NCI-H2107 treated with DMSO at 0.1 percent for 48 hours (cell line): Measurements from ENCODE around the gene ATP2A1.
"Not testable (repeated sequence)": the region's sequence is repeated elsewhere in the genome, so short reads cannot be mapped to it uniquely, and the experiment has no call there.

Experiments used
- DNase-seq: peaks from one replicate; lab custom pipeline; 2025; ENCODE audit not compliant: unreplicated experiment; lab: John Stamatoyannopoulos, UW

ATP2A1 gene

DNA sequence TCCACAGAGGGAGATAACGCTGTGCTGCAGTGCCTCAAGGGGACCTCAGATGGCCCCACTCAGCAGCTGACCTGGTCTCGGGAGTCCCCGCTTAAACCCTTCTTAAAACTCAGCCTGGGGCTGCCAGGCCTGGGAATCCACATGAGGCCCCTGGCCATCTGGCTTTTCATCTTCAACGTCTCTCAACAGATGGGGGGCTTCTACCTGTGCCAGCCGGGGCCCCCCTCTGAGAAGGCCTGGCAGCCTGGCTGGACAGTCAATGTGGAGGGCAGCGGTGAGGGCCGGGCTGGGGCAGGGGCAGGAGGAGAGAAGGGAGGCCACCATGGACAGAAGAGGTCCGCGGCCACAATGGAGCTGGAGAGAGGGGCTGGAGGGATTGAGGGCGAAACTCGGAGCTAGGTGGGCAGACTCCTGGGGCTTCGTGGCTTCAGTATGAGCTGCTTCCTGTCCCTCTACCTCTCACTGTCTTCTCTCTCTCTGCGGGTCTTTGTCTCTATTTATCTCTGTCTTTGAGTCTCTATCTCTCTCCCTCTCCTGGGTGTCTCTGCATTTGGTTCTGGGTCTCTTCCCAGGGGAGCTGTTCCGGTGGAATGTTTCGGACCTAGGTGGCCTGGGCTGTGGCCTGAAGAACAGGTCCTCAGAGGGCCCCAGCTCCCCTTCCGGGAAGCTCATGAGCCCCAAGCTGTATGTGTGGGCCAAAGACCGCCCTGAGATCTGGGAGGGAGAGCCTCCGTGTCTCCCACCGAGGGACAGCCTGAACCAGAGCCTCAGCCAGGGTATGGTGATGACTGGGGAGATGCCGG lies 54.3 kb downstream of the ATP2A1 start:
- no peak for DNase-seq

DNA sequence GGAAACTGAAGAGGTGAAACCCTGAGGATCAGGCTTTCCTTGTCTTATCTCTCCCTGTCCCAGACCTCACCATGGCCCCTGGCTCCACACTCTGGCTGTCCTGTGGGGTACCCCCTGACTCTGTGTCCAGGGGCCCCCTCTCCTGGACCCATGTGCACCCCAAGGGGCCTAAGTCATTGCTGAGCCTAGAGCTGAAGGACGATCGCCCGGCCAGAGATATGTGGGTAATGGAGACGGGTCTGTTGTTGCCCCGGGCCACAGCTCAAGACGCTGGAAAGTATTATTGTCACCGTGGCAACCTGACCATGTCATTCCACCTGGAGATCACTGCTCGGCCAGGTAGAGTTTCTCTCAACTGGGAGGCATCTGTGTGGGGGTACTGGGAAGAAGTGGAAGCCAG lies 54.9 kb downstream of the ATP2A1 start:
- no peak for DNase-seq

DNA sequence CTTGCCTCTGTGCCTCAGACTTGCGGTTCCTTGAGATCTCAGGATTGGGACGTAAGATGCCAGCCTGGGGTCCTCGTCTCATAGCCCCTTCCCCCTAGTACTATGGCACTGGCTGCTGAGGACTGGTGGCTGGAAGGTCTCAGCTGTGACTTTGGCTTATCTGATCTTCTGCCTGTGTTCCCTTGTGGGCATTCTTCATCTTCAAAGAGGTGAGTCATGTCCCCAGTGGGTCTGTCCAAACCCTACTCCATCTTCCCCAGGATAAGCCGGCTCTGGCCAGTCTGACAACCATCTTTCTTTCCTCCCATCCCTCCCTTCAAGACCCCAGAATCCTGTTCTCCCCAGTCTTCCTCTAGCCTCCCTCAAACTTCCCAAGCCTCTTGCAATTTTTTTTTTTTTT lies 57.1 kb downstream of the ATP2A1 start:
- DNase-seq: no peak

DNA sequence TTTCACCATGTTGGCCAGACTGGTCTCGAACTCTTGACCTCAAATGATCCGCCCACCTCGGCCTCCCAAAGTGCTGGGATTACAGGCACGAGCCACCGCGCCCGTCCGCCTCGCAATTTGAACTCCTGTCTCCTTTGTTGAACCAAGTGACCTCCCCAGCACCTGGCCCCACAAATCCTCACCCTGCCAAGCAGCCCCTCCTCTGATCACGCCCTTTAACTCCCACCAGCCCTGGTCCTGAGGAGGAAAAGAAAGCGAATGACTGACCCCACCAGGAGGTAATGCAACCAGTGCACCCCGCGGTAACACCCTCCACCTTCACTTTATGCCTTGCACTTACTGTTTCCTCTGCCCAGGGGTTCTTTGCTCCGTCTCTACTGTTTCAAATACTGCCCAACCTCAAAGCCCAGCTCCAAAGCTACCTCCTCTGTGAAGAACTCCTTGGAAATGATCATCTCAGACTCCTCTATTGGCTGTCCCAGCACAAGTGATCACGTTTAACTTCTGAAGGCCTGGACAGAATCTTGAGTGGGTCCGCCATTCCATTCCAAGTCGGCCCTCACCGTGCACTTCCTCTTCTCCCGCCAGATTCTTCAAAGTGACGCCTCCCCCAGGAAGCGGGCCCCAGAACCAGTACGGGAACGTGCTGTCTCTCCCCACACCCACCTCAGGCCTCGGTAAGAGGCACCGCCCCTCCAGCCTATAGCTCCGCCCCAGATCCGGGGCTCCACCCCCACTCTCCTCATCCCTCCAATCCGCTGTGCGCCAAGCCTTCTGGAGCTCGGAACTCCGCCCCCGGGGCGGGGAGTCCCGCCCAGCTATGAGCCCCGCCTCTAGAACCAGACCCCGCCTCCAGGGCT lies 57.9 kb downstream of the ATP2A1 start:
- no peak for DNase-seq

DNA sequence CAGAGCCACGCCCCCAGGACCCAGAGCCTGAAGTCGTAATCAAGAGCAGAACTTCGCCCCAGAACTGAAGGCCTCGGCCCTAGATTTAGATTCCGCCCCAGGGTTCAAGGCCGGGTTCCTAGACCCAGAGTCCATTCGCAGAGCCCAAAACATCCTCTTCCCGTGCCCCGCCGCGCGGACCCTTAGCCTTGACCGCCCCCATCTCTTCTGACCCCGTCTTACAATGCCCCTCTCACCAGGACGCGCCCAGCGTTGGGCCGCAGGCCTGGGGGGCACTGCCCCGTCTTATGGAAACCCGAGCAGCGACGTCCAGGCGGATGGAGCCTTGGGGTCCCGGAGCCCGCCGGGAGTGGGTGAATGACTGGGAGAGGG lies 58.5 kb downstream of the ATP2A1 start:
- no peak for DNase-seq

DNA sequence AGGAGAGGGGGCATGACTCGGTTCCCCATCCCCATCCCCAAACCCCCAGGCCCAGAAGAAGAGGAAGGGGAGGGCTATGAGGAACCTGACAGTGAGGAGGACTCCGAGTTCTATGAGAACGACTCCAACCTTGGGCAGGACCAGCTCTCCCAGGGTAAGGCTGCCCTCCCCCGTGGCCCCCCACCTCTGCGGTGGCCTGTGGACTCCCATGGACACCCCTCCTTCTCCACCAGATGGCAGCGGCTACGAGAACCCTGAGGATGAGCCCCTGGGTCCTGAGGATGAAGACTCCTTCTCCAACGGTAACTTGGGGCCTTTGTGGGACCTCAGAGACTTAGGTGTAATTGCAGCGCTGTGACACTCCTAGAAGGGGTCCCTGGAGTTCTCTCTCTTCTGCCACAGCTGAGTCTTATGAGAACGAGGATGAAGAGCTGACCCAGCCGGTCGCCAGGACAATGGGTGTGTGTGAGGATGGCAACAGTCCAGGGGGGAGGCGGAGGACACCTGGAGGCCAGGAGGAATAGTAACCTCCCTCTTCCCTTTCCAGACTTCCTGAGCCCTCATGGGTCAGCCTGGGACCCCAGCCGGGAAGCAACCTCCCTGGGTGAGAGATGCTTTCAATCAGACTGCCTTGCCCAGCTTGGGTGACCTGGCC lies 59.1 kb downstream of the ATP2A1 start:
- no peak for DNase-seq

DNA sequence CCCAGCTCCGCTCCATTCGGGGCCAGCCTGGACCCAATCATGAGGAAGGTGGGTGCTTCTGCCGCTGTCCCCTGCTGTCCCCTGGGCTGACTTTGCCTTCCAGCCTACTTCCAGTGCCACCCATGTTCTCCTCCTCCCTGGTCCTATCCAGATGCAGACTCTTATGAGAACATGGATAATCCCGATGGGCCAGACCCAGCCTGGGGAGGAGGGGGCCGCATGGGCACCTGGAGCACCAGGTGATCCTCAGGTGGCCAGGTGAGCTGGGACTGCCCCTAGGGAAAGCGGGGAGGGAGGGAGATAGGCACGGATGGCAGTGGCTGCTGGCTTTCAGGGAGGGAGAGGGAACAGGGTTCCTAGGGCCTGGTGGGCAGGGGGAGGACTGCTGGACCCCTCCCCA lies 60.4 kb downstream of the ATP2A1 start:
- no peak for DNase-seq

DNA sequence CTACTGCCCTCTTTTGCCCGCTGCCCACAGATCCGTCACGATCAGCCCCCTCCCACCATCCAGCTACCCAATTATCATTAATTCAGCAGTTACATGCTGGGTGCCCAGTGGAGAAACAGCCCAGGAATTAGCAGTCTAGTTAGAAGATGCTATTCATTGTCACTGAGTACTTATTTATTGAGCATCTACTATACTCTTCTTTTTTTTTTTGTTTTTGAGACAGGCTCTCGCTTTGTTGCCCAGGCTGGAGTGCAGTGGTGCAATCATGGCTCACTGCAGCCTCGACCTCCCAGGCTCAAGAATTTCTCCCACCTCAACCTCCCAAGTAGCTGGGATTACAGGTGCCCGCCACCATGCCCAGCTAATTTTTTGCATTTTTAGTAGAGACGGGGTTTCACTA lies 61.5 kb downstream of the ATP2A1 start:
- DNase-seq: not testable (repeated sequence)

DNA sequence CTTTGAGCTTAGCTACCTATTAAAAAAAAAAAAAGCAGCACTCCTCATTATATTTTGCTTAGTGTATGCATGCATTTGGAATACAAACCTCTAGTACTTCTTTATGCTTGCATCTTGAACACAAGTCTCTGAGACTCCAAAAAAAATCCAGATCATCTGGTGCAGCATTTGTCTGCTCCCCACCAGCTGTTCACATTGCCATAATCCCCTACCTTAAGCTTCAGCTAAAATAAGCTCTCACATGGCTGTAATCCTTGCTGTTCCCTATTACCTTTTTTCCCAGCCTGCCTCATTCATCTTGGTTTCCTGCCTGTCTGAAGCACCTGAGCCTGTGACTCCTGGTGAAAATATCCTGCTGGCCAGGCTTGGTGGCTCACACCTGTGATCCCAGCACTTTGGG lies 65.0 kb downstream of the ATP2A1 start:
- no peak for DNase-seq

DNA sequence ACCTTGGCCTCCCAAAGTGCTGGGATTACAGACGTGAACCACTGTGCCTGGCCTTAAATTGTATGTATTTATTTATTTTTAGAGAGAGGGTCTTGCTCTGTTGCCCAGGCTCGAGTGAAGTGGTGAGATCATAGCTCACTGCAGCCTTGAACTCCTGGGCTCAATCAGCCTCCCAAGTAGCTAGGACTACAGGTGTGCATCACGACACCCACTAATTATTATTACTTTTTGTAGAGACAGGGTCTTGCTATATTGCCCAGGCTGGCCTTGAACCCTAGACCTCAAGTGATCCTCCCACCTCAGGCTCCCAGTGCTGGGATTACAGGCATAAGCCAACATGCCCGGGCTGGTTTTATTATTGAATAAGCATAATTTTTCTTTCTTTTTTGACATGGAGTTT lies 68.4 kb downstream of the ATP2A1 start:
- no peak for DNase-seq

DNA sequence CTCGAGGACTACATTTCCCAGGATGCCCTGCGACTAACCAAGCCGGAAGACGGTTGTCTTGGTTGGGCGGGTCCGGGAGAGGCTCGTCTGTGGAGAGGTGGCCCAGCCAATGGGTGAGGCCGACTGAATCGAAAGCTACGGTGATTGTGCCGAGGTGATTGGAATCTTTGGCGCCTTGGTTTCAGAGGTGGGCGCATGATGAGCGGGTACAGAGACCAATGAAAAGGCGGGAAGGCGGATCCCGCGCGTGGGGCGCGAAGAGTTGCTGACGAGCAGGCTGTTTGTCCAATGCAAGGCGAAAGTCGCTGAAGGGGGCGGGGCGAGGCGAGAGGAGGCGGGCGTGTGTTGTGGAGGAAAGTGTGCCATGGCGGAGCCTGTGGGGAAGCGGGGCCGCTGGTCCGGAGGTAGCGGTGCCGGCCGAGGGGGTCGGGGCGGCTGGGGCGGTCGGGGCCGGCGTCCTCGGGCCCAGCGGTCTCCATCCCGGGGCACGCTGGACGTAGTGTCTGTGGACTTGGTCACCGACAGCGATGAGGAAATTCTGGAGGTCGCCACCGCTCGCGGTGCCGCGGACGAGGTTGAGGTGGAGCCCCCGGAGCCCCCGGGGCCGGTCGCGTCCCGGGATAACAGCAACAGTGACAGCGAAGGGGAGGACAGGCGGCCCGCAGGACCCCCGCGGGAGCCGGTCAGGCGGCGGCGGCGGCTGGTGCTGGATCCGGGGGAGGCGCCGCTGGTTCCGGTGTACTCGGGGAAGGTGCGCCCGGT lies 72.5 kb downstream of the ATP2A1 start, which contains the start of gene NFATC2IP:
NFATC2IP (plus strand) TSS at position 290 of the 762 bp plus-strand sequence; CDS start at position 365, 75 bp downstream.
- peak; percentile 98 for DNase-seq

DNA sequence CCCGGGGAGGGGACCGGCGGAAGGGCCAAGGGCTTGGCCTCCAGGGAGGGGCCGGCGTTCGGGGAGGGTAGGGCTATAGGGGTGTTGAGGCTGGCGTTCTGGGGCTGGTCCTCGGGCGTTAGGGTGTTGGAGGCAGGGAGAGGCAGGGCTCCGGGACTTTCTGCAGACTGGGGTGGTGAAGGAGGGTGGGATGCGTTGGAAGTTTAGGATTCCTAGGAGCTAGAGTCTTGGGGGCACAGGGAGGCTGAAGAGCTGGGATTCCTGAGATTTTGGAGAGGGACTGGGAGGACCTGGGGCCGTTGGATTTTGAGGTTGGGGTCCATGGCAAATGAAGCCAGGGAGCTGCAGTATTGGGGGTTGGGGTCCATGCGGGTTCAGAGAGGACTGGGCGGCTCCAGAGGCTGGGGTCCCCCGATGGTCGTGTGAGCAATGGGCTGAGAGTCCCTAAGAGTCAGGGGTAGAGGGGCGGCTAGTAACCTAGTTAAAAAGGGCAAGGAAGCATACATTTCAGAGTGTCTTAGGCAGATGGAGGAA lies 73.2 kb downstream of the ATP2A1 start:
- DNase-seq: no peak
